ENCODE results near the gene ESYT3. TPM values are rescaled to one million over a fixed set of nuclear protein-coding genes. Genes with fewer than 3 reads are reported as not detected.
A peak's percentile ranks its signal among the peaks of the same experiment; 100 is the strongest.

Gene ESYT3
- total and polyA plus RNA-seq, 4 donors, result 0.38 to 2.7 (median 0.88) TPM

DNA sequence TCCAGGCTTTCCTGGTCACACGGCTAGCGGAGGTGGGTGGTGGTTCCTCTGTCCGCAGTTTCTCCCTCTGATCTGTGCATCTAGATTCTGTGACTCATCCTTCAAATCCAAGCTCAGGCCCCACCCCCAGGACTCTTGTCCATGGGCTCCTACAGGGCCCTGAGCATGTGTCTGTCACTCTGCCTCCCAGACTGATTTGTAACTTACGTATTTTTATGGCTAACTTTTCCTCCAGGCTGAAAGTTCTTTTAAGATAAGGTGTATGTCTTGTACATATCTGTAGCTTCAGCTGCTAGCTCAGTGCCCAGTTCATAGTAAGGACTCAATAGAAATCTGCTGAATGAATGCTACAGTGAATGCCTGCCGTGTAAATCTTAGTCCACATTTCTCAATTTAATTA lies 8.0 kb downstream of the ESYT3 start:
- no peaks in the 10 kb centered on the region for H3K4me1 ChIP-seq (ENCODE audit: control insufficient read depth in 1 of 2, insufficient read depth in 2 of 2, low read length in 2 of 2)
- H3K4me3 ChIP-seq (ENCODE audit: low read length in 2 of 2), result no peak overlapping the region
- no peaks in the 10 kb centered on the region for H3K36me3 ChIP-seq (ENCODE audit: control insufficient read depth in 1 of 2, insufficient read depth in 2 of 2, low read length in 1 of 2)
- H3K9me3 ChIP-seq (ENCODE audit: control insufficient read depth, low read length), result no peaks in the 10 kb centered on the region
- intact Hi-C loops (cut with DNase I), result no loop called here
- no peak overlapping the region for H3K27ac ChIP-seq (ENCODE audit: low read depth in 1 of 2, low read length in 2 of 2)
- ATAC-seq (ENCODE audit: low FRiP score), result no peak
- H3K27me3 ChIP-seq (ENCODE audit: control insufficient read depth in 1 of 2, insufficient read depth in 2 of 2, low read length in 1 of 2), result no peaks in the 10 kb centered on the region
- DNase-seq, result peak in 1 of 2 donors; percentile 22
- 87% methylated on average over 5 of the region's 5 CpGs for WGBS, 2 donors

DNA sequence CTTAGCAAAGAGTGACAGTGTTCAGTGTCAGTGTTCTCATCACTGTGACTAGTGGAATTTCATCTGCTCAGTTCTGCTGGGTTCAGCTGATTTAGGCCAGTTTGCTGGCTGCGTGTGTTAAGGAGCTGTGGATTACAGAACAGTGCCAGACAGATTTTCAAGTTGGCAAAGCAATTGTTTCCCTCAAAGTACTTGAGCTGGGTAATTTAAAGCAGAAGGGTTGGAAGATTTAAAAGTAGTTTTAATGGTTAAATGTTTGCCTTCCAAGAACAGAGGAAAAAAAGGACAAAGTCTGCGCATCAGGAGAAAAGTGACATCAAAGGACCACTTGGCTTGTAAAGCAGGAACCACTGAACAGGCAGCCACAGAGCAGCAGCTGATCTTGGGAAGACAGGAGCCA lies 8.7 kb downstream of the ESYT3 start:
- intact Hi-C loops (cut with DNase I), result no loop called here
- ATAC-seq (ENCODE audit: low FRiP score) (no peak), DNase-seq (peak in 1 of 2 donors; percentile 11)
- Histone ChIP-seq H3K4me3 (ENCODE audit: low read length in 2 of 2) (no peak overlapping the region), H3K27me3 (ENCODE audit: control insufficient read depth in 1 of 2, insufficient read depth in 2 of 2, low read length in 1 of 2) (no peaks in the 10 kb centered on the region), H3K4me1 (ENCODE audit: control insufficient read depth in 1 of 2, insufficient read depth in 2 of 2, low read length in 2 of 2) (no peaks in the 10 kb centered on the region), H3K36me3 (ENCODE audit: control insufficient read depth in 1 of 2, insufficient read depth in 2 of 2, low read length in 1 of 2) (no peaks in the 10 kb centered on the region), H3K27ac (ENCODE audit: low read depth in 1 of 2, low read length in 2 of 2) (no peak overlapping the region), H3K9me3 (ENCODE audit: control insufficient read depth, low read length) (no peaks in the 10 kb centered on the region)
- WGBS, 2 donors, result 34 to 35% methylated on average over 2 of the region's 2 CpGs

DNA sequence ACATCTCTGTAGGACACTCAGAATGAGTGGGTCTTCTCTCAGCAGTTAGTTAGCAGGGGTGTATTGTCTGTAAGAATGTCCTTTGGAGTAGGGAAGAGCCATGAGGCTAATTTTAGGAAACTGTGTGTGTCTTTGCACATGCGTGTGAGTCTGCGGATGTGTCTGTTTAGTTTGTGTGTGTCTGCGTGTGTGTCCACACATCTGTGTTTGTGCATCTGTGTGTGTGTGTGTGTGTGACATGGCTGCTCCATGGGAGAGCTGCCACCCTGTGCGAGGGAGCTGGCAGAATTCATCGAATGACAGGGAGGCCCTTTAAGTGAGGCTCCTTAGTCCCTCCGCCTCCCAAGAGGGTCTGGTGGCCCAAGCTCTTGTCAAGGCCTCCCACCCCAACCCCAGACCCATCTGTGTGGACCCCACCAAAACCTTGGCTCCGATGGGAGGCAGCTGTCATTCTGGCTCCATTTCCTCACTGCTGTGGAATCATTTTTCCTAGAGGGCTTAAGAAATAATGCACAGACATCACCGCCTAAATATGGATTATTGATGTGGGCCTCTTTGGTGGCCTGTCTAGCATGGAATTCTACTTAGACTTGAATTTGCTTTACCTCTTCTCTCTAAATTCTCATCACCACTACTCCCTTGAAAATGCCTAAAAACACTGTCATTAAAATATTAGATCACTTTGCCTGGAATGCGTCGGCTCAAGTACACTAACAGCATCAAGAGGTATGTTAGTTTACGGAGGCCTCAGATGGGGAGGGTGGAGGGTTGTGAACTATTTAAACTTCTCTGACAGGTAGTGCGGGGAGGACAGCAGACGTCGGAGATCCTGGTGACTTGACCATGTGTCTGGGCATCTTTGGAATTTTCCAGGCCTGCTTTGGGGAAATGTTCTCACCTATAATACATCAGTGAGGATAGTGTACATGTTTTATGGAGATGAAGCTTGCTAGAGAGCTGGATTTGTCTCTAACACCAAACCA lies 9.4 kb downstream of the ESYT3 start:
- no peaks in the 10 kb centered on the region for H3K36me3 ChIP-seq (ENCODE audit: control insufficient read depth in 1 of 2, insufficient read depth in 2 of 2, low read length in 1 of 2)
- no peaks in the 10 kb centered on the region for H3K4me1 ChIP-seq (ENCODE audit: control insufficient read depth in 1 of 2, insufficient read depth in 2 of 2, low read length in 2 of 2)
- H3K4me3 ChIP-seq (ENCODE audit: low read length in 2 of 2), result no peak overlapping the region
- no peak overlapping the region for H3K27ac ChIP-seq (ENCODE audit: low read depth in 1 of 2, low read length in 2 of 2)
- no peaks in the 10 kb centered on the region for H3K27me3 ChIP-seq (ENCODE audit: control insufficient read depth in 1 of 2, insufficient read depth in 2 of 2, low read length in 1 of 2)
- no peaks in the 10 kb centered on the region for H3K9me3 ChIP-seq (ENCODE audit: control insufficient read depth, low read length)
- ATAC-seq (ENCODE audit: low FRiP score) (no peak), DNase-seq (peak in 1 of 2 donors; percentile 32)
- WGBS, 2 donors, result 95 to 96% methylated on average over 14 of the region's 14 CpGs
- intact Hi-C loops (cut with DNase I), result no loop called here

DNA sequence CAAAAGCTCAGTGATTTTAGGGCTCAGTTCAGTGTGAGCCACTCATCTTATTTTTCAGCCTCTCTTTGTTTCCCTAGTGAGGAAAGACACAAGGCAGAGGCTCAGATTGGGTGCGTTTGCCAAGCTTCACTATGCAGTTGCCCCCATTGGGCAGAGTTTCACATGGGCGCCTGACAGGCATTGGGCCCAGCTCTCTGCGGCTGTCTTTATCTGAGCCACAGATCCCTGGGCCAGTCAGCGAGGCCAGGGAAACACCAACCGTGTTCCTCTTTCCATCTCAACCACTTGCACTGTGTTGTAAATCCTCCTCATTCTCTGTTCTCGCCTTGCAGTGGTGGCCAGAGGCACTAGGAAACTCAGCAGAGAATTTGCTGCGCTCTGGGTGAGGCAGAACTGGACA lies 10.8 kb downstream of the ESYT3 start:
- H3K4me3 ChIP-seq (ENCODE audit: low read length in 2 of 2), result no peak overlapping the region
- no peaks in the 10 kb centered on the region for H3K4me1 ChIP-seq (ENCODE audit: control insufficient read depth in 1 of 2, insufficient read depth in 2 of 2, low read length in 2 of 2)
- H3K27me3 ChIP-seq (ENCODE audit: control insufficient read depth in 1 of 2, insufficient read depth in 2 of 2, low read length in 1 of 2), result no peaks in the 10 kb centered on the region
- DNase-seq (peak in 1 of 2 donors; percentile 33), ATAC-seq (ENCODE audit: low FRiP score) (no peak)
- no peaks in the 10 kb centered on the region for H3K36me3 ChIP-seq (ENCODE audit: control insufficient read depth in 1 of 2, insufficient read depth in 2 of 2, low read length in 1 of 2)
- intact Hi-C loops (cut with DNase I), result no loop called here
- 94 to 96% methylated on average over 7 of the region's 7 CpGs for WGBS, 2 donors
- H3K27ac ChIP-seq (ENCODE audit: low read depth in 1 of 2, low read length in 2 of 2), result no peak overlapping the region
- H3K9me3 ChIP-seq (ENCODE audit: control insufficient read depth, low read length), result no peaks in the 10 kb centered on the region

DNA sequence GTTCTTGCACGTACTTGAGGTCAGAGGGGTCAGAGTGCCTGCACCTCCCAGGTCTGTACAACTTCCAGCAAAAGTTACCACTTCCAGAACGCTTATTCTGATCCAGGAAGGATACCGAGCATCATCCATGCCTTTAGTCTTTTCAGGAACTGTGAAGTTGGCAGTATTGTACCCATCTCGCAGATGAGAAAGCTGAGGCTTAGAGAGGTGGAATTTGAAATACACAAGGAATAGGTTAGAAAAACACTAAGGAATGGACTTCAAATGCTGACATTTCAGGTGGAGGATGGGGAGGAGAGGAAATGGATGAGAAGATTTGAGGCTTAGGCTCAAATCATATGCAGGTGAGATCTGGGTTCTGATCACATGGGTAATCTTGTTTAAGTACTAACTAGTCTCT lies 11.2 kb downstream of the ESYT3 start:
- ATAC-seq (ENCODE audit: low FRiP score) (no peak), DNase-seq (no peak)
- WGBS, 2 donors, result 96 to 97% methylated on average over 4 of the region's 4 CpGs
- Histone ChIP-seq H3K27me3 (ENCODE audit: control insufficient read depth in 1 of 2, insufficient read depth in 2 of 2, low read length in 1 of 2) (no peaks in the 10 kb centered on the region), H3K9me3 (ENCODE audit: control insufficient read depth, low read length) (no peaks in the 10 kb centered on the region), H3K4me3 (ENCODE audit: low read length in 2 of 2) (no peak overlapping the region), H3K36me3 (ENCODE audit: control insufficient read depth in 1 of 2, insufficient read depth in 2 of 2, low read length in 1 of 2) (no peaks in the 10 kb centered on the region), H3K4me1 (ENCODE audit: control insufficient read depth in 1 of 2, insufficient read depth in 2 of 2, low read length in 2 of 2) (no peaks in the 10 kb centered on the region), H3K27ac (ENCODE audit: low read depth in 1 of 2, low read length in 2 of 2) (no peak overlapping the region)
- intact Hi-C loops (cut with DNase I), result no loop called here

DNA sequence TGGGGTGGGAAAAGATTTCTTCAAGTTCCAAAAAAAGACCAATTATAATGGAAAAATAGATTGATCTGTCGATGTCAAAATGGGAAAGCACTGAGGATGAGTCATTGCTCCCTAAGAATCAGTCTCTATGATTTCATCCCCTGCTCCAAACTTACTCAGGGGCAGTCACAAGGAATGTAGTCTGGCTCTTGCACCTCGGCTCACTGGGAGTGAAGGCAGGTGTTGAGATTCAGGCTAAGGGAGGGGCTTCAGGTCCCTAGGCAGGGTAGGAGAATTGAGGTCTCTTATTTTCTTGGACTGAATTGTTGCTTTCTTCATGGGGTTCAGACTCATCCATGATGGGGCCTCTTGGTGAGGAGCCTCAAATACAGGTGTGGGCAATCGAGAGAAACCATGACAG lies 14.2 kb downstream of the ESYT3 start:
- no peaks in the 10 kb centered on the region for H3K9me3 ChIP-seq (ENCODE audit: control insufficient read depth, low read length)
- no peak for DNase-seq
- H3K4me3 ChIP-seq (ENCODE audit: low read length in 2 of 2), result no peak overlapping the region
- H3K27me3 ChIP-seq (ENCODE audit: control insufficient read depth in 1 of 2, insufficient read depth in 2 of 2, low read length in 1 of 2), result no peaks in the 10 kb centered on the region
- no peak for ATAC-seq (ENCODE audit: low FRiP score)
- no peaks in the 10 kb centered on the region for H3K36me3 ChIP-seq (ENCODE audit: control insufficient read depth in 1 of 2, insufficient read depth in 2 of 2, low read length in 1 of 2)
- 96 to 97% methylated on average over 3 of the region's 3 CpGs for WGBS, 2 donors
- H3K4me1 ChIP-seq (ENCODE audit: control insufficient read depth in 1 of 2, insufficient read depth in 2 of 2, low read length in 2 of 2), result no peaks in the 10 kb centered on the region
- intact Hi-C loops (cut with DNase I), result no loop called here
- H3K27ac ChIP-seq (ENCODE audit: low read depth in 1 of 2, low read length in 2 of 2), result no peak overlapping the region

DNA sequence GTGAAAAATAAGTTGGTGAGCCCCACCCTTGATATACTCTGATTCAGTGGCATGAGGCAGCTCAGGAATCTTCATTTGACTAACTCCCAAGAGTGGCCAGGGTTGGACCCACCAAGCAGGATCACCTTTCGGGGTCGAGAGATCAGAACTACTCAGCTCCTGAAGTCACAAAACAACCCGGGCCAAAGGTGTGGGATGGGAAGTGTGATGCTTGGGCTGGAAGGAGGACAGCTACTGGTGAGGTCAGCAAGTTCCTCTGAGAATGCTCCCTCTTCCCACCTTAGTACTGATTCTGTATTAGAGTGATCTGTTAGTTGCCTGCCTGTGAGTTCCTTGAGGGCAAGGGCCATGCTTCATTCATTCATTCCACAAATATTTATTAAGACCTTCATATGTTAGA lies 15.1 kb downstream of the ESYT3 start:
- 88 to 94% methylated on average over 3 of the region's 3 CpGs for WGBS, 2 donors
- Histone ChIP-seq H3K4me1 (ENCODE audit: control insufficient read depth in 1 of 2, insufficient read depth in 2 of 2, low read length in 2 of 2) (no peaks in the 10 kb centered on the region), H3K9me3 (ENCODE audit: control insufficient read depth, low read length) (no peaks in the 10 kb centered on the region), H3K27ac (ENCODE audit: low read depth in 1 of 2, low read length in 2 of 2) (no peak overlapping the region), H3K27me3 (ENCODE audit: control insufficient read depth in 1 of 2, insufficient read depth in 2 of 2, low read length in 1 of 2) (no peaks in the 10 kb centered on the region), H3K4me3 (ENCODE audit: low read length in 2 of 2) (no peak overlapping the region), H3K36me3 (ENCODE audit: control insufficient read depth in 1 of 2, insufficient read depth in 2 of 2, low read length in 1 of 2) (no peaks in the 10 kb centered on the region)
- DNase-seq (peak in 1 of 2 donors; percentile 2), ATAC-seq (ENCODE audit: low FRiP score) (no peak)
- intact Hi-C loops (cut with DNase I), result no loop called here

DNA sequence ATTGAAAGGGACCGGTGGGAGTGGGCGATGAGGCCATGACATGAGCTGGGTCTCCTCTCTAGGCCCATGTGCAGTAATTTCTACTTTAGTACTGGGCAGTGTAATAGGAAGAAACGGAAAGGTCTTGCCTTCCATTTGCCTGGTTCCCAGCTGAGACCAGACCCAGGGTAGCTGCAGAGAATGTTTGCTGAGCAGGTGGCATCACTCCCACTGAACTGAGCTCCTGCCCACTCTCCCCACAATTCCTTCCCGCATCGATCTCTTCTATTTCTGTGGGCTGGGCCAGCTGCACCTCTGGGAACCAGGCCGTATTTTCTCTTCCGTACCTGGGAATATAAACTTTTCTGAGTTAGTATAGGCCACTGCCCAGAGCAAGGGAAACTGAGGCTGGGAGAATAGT lies 15.8 kb downstream of the ESYT3 start:
- Histone ChIP-seq H3K27ac (ENCODE audit: low read depth in 1 of 2, low read length in 2 of 2) (no peak overlapping the region), H3K9me3 (ENCODE audit: control insufficient read depth, low read length) (no peaks in the 10 kb centered on the region), H3K4me3 (ENCODE audit: low read length in 2 of 2) (no peak overlapping the region), H3K27me3 (ENCODE audit: control insufficient read depth in 1 of 2, insufficient read depth in 2 of 2, low read length in 1 of 2) (no peaks in the 10 kb centered on the region), H3K36me3 (ENCODE audit: control insufficient read depth in 1 of 2, insufficient read depth in 2 of 2, low read length in 1 of 2) (no peaks in the 10 kb centered on the region), H3K4me1 (ENCODE audit: control insufficient read depth in 1 of 2, insufficient read depth in 2 of 2, low read length in 2 of 2) (no peaks in the 10 kb centered on the region)
- ATAC-seq (ENCODE audit: low FRiP score) (no peak), DNase-seq (peak in 1 of 2 donors; percentile 22)
- intact Hi-C loops (cut with DNase I), result no loop called here
- 95 to 98% methylated on average over 7 of the region's 7 CpGs for WGBS, 2 donors
